PC-9 (cell line): Measurements from ENCODE around the gene KIF5C. TPM values are rescaled to one million over a fixed set of nuclear protein-coding genes. Genes with fewer than 3 reads are reported as not detected.
A peak's percentile ranks its signal among the peaks of the same experiment; 100 is the strongest.

Source experiments
- BruUV-seq: library from RNA; stranded (reverse); fragments of 400-500 nt; replicated peaks from 2 replicates; lab custom pipeline; 2021; lab: Mats Ljungman, UMichigan
- CTCF ChIA-PET: fragments of 300-600 bp; sonication (Branson Sonifier 250); formaldehyde crosslinking; loops from one replicate; lab custom pipeline; 2022; ENCODE audit warnings: antibody characterized with exemption; lab: Charles Lee
- POLR2A ChIA-PET: fragments of 300-600 bp; sonication (Branson Sonifier 250); formaldehyde crosslinking; loops from one replicate; lab custom pipeline; 2022; ENCODE audit warnings: antibody characterized with exemption; ENCODE audit not compliant: unreplicated experiment; lab: Charles Lee
- DNase-seq, 2 experiments: peaks; one replicate each; pipeline versions ENCODE4 v3.0.0 to v3.0.0-alpha.2; 2015 to 2022; ENCODE audit warnings: mixed read lengths in 1 of 2
- H2AFZ ChIP-seq: fragments of 200-600 bp; sonication (generic); 2 replicates; pipeline ENCODE4 v1.8.1; 2017; ENCODE audit warnings: antibody characterized with exemption
- H3F3A ChIP-seq: fragments of 200-600 bp; sonication (generic); 2 replicates; pipeline ENCODE4 v1.8.1; 2017; ENCODE audit warnings: antibody characterized with exemption, mild to moderate bottlenecking, low read depth; ENCODE audit not compliant: insufficient read depth
- H3K27ac ChIP-seq: fragments of 200-600 bp; sonication (generic); 2 replicates; pipeline ENCODE4 v1.6.1; 2016; ENCODE audit warnings: mixed run types
- H3K27me3 ChIP-seq: fragments of 200-600 bp; sonication (generic); 2 replicates; pipeline ENCODE4 v1.6.1; 2016; ENCODE audit warnings: low read depth, mixed run types; ENCODE audit not compliant: insufficient read depth
- H3K36me3 ChIP-seq: fragments of 200-600 bp; sonication (generic); 2 replicates; pipeline ENCODE4 v1.6.1; 2016; ENCODE audit warnings: low read depth, mixed run types
- H3K4me1 ChIP-seq: fragments of 200-600 bp; sonication (generic); replicated peaks from 2 replicates; pipeline ENCODE4 v1.6.1; 2016; ENCODE audit warnings: mixed run types; ENCODE audit not compliant: insufficient read depth
- H3K4me2 ChIP-seq: fragments of 200-600 bp; sonication (generic); 2 replicates; pipeline ENCODE4 v1.6.1; 2017; ENCODE audit warnings: mixed run types
- H3K4me3 ChIP-seq: fragments of 200-600 bp; sonication (generic); 2 replicates; pipeline ENCODE4 v1.6.1; 2016; ENCODE audit warnings: mixed run types
- H3K79me2 ChIP-seq: fragments of 200-600 bp; sonication (generic); 2 replicates; pipeline ENCODE4 v1.6.1; 2017; ENCODE audit warnings: low read depth, mixed run types
- H3K9me2 ChIP-seq: fragments of 200-600 bp; sonication (generic); 2 replicates; pipeline ENCODE4 v1.8.1; 2017; ENCODE audit warnings: mild to moderate bottlenecking; ENCODE audit not compliant: insufficient read depth
- H3K9me3 ChIP-seq: fragments of 200-600 bp; sonication (generic); 2 replicates; pipeline ENCODE4 v1.8.1; 2016; ENCODE audit warnings: low read depth; ENCODE audit not compliant: insufficient read depth
- H4K20me1 ChIP-seq: fragments of 200-600 bp; sonication (generic); 2 replicates; pipeline ENCODE4 v1.8.1; 2017; ENCODE audit not compliant: insufficient read depth
- EZH2 ChIP-seq: fragments of 200-600 bp; sonication (generic); IDR thresholded peaks from 2 replicates; pipeline ENCODE4 v1.8.0; 2017; ENCODE audit warnings: antibody characterized with exemption, low read depth
- intact Hi-C: fragments of 100-400 bp; cut with micrococcal nuclease; formaldehyde crosslinking; loops from one replicate; pipeline ENCODE4 v1.10.0; 2022; ENCODE audit not compliant: unreplicated experiment
- total RNA-seq: library from RNA; stranded (reverse); gene quantifications from 2 replicates; pipeline ENCODE4 v1.2.3, GENCODE V29; 2021
- TF ChIP-seq, protein P1 (sequence below): fragments of 200-600 bp; sonication (generic); conservative IDR thresholded peaks from 2 replicates; pipeline ENCODE4 v1.6.1; 2017; ENCODE audit warnings: mixed run types, antibody characterized with exemption, mild to moderate bottlenecking, moderate library complexity

The KIF5C gene
- total RNA-seq, 1 experiment from 2014 or later: 0.07 TPM

DNA sequence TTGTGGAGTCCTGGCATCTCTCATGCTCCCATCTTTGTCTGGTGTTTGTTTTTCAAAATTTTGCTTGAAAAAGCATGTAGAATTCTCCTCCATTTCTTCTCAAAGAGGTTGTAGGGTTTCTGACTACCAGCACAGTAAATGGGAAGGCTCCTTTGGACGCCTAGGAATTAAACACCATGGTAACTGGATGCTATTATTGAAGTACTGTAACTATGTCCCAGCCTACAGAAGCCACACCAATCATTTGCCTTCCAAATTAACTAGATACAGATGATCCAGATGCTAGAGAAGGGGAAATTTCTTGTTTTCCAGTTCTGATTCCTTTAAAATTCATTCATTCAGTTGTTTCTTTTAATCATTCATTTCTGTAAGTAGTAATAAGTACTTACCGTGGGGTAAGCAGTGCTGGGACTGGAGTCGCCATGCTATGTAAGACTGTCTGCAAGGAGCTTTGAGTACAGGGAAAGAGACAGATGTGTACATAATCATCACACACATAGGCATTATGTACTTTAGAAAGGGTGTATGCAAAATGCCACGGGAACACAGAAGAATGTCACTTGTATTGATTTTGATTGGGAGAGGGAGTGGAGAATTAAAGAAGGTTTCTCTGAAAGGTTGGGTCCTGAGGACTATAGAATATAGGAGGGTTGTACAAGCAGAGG is 49.6 kb downstream of the KIF5C start:
- ChIA-PET POLR2A (no interaction called here), CTCF (no interaction called here)
- Histone ChIP-seq H4K20me1 (no peaks in the 10 kb centered on the region), H3K27ac (no peak overlapping the region), H3K9me2 (no peaks in the 10 kb centered on the region), H3K4me3 (no peak overlapping the region), H3K36me3 (no peaks in the 10 kb centered on the region), H3K4me1 (no peaks in the 10 kb centered on the region), H3K27me3 (no peaks in the 10 kb centered on the region), H3F3A (no peaks in the 10 kb centered on the region), H3K79me2 (no peaks in the 10 kb centered on the region), H2AFZ (no peak overlapping the region), H3K9me3 (no peaks in the 10 kb centered on the region), H3K4me2 (no peak overlapping the region)
- no TSS peak for BruUV-seq
- no peak for DNase-seq
- no peak for TF ChIP-seq EZH2
- TF ChIP-seq, protein P1, sequence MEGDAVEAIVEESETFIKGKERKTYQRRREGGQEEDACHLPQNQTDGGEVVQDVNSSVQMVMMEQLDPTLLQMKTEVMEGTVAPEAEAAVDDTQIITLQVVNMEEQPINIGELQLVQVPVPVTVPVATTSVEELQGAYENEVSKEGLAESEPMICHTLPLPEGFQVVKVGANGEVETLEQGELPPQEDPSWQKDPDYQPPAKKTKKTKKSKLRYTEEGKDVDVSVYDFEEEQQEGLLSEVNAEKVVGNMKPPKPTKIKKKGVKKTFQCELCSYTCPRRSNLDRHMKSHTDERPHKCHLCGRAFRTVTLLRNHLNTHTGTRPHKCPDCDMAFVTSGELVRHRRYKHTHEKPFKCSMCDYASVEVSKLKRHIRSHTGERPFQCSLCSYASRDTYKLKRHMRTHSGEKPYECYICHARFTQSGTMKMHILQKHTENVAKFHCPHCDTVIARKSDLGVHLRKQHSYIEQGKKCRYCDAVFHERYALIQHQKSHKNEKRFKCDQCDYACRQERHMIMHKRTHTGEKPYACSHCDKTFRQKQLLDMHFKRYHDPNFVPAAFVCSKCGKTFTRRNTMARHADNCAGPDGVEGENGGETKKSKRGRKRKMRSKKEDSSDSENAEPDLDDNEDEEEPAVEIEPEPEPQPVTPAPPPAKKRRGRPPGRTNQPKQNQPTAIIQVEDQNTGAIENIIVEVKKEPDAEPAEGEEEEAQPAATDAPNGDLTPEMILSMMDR: no peak
- intact Hi-C loops: no loop called here

DNA sequence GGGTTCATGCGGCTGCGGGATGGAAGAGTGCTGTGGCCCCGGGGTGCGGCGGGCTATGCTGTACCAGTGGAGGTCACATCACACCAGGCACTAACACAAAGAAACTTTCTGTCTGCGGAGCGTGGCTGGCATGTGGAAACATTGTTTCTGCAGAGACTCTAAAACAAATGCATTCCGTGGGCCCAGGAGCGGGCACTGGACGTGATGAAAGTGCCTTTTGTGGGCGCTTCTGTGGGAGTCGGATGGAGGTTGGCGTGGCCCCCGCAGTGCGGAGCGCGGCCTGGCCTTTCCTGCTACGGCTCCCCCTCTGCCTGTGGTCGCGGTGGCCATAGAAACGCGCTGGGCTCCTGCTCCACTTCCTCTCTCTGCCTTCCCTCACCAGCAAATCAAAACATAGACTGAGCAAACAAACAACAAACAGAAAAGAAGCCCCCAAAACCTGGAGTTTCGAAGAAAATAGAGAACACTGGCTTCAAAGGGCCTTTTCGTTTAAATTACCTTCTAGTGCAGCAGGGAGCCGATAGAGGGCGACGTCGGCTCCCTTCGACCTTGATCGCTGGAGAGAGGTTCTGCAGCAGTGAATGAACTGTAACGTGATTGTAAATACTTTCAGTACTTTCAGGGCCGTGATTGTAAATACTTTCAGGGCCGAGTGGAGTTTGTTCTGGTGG is 51.4 kb downstream of the KIF5C start:
- Histone ChIP-seq H3K36me3 (no peaks in the 10 kb centered on the region), H3K27me3 (no peaks in the 10 kb centered on the region), H4K20me1 (no peaks in the 10 kb centered on the region), H3K4me3 (no peak overlapping the region), H3K27ac (no peak overlapping the region), H3K79me2 (no peaks in the 10 kb centered on the region), H3K9me2 (no peaks in the 10 kb centered on the region), H3K9me3 (no peaks in the 10 kb centered on the region), H3K4me1 (no peaks in the 10 kb centered on the region), H3K4me2 (no peak overlapping the region), H2AFZ (no peak overlapping the region), H3F3A (no peaks in the 10 kb centered on the region)
- DNase-seq: peak in 1 of 2 experiments; percentile 34
- ChIA-PET CTCF (no interaction called here), POLR2A (no interaction called here)
- intact Hi-C loops: no loop called here
- TF ChIP-seq, protein P1: peak; percentile 61
- no peak for TF ChIP-seq EZH2
- no TSS peak for BruUV-seq

DNA sequence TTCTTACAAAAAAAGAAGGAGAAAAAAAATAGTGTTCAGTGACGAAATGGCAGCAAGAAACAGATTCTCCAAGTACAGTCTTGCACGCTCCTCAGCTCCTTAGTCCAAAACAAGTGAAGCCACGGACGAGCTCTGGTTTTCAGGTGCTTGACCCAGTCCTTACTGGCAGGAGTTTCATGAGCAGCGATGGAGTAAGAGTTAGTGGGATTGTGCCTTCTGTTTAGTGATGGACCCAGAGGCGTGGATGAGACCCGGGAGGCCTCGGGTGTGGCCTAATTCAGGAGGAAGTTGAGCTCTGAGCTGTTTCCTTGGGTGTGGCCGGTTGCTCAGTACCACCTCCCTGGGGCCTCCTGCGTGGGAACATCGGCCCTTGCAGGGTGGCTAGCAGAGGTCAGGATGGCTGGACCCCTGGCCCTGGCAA is 52.0 kb downstream of the KIF5C start:
- H3K79me2 ChIP-seq: no peaks in the 10 kb centered on the region
- H3K4me2 ChIP-seq: no peak overlapping the region
- H3F3A ChIP-seq: no peaks in the 10 kb centered on the region
- no peaks in the 10 kb centered on the region for H4K20me1 ChIP-seq
- no peak for DNase-seq
- H3K36me3 ChIP-seq: no peaks in the 10 kb centered on the region
- H3K4me1 ChIP-seq: no peaks in the 10 kb centered on the region
- no peak overlapping the region for H2AFZ ChIP-seq
- no peak overlapping the region for H3K27ac ChIP-seq
- intact Hi-C loops: no loop called here
- H3K9me3 ChIP-seq: no peaks in the 10 kb centered on the region
- TF ChIP-seq, protein P1: no peak
- TF ChIP-seq EZH2: no peak
- no peaks in the 10 kb centered on the region for H3K9me2 ChIP-seq
- no TSS peak for BruUV-seq
- POLR2A ChIA-PET: no interaction called here
- no peak overlapping the region for H3K4me3 ChIP-seq
- CTCF ChIA-PET: no interaction called here
- no peaks in the 10 kb centered on the region for H3K27me3 ChIP-seq
